Neural cell (in vitro differentiated cells): ENCODE results near the gene TMEM218.

Experiments used
- CTCF ChIP-seq: fragments of 450-650 bp; IDR thresholded peaks from 2 replicates; pipeline ENCODE4 v1.5.1; 2014; ENCODE audit warnings: antibody characterized with exemption, mild to moderate bottlenecking, moderate library complexity; ENCODE audit not compliant: poor library complexity, severe bottlenecking
- EZH2 ChIP-seq: fragments of 200-600, 300-800 bp; shearing (Covaris generic), sonication (generic); IDR thresholded peaks from 2 replicates; pipeline ENCODE4 v1.6.1; 2014; ENCODE audit warnings: antibody characterized with exemption, low read length, borderline replicate concordance, mild to moderate bottlenecking; ENCODE audit not compliant: insufficient read depth, poor library complexity, severe bottlenecking
- POLR2AphosphoS5 ChIP-seq: IDR thresholded peaks from 2 replicates; pipeline ENCODE4 v1.6.1; 2012
- RAD21 ChIP-seq: fragments of 450-650 bp; conservative IDR thresholded peaks from 2 replicates; pipeline ENCODE4 v1.6.1; 2014; ENCODE audit warnings: antibody characterized with exemption, mild to moderate bottlenecking, moderate library complexity

- TF ChIP-seq CTCF (no peak), POLR2AphosphoS5 (no peak), RAD21 (no peak), EZH2 (no peak)
Observed at GRCh38 chr11:125083312-125084056, 27.9 kb downstream of the TMEM218 start.
